ENCODE data around the gene SLC50A1. TPM values are rescaled to one million over a fixed set of nuclear protein-coding genes. Genes with fewer than 3 reads are reported as not detected.
A peak's percentile ranks its signal among the peaks of the same experiment; 100 is the strongest.

SLC50A1 gene
- total RNA-seq, 1 donor from 2014 or later = 44.7 TPM

GRCh38 chr1:155174324-155175280 lies 39.0 kb downstream of the SLC50A1 start:
- DNase-seq (peak; percentile 68), ATAC-seq (no peak)
- TF ChIP-seq CTCF (IDR thresholded peaks at IDR 0.05) = no peak
- H3K4me1 ChIP-seq = peaks cover 19% of the 10 kb centered on the region
- peaks cover 19% of the 10 kb centered on the region for H3K36me3 ChIP-seq
- H3K9me3 ChIP-seq = no peaks in the 10 kb centered on the region
- intact Hi-C loops (cut with DNase I) = no loop called here
- no peak overlapping the region for H3K27ac ChIP-seq
- H3K4me3 ChIP-seq = peak overlapping the region; percentile 67
- H3K27me3 ChIP-seq = no peaks in the 10 kb centered on the region

GRCh38 chr1:155175281-155175926 lies 39.8 kb downstream of the SLC50A1 start:
- ATAC-seq (no peak), DNase-seq (peak; percentile 68)
- no peak overlapping the region for H3K27ac ChIP-seq
- peaks cover 11% of the 10 kb centered on the region for H3K36me3 ChIP-seq
- H3K27me3 ChIP-seq = no peaks in the 10 kb centered on the region
- TF ChIP-seq CTCF (IDR thresholded peaks at IDR 0.05) = no peak
- H3K4me3 ChIP-seq = no peak overlapping the region
- intact Hi-C loops (cut with DNase I) = no loop called here
- H3K4me1 ChIP-seq = peaks cover 19% of the 10 kb centered on the region
- H3K9me3 ChIP-seq = no peaks in the 10 kb centered on the region

GRCh38 chr1:155175927-155176371 lies 40.3 kb downstream of the SLC50A1 start:
- Histone ChIP-seq H3K9me3 (no peaks in the 10 kb centered on the region), H3K27me3 (no peaks in the 10 kb centered on the region), H3K4me3 (no peak overlapping the region), H3K36me3 (peaks cover 5% of the 10 kb centered on the region), H3K27ac (no peak overlapping the region), H3K4me1 (peaks cover 19% of the 10 kb centered on the region)
- ATAC-seq = no peak
- no peak for TF ChIP-seq CTCF (IDR thresholded peaks at IDR 0.05)
- intact Hi-C loops (cut with DNase I) = no loop called here
- peak; percentile 77 for DNase-seq

- DNase-seq = peak; percentile 89
- Histone ChIP-seq H3K9me3 (no peaks in the 10 kb centered on the region), H3K27ac (peak overlapping the region; percentile 27), H3K27me3 (no peaks in the 10 kb centered on the region), H3K4me1 (peaks cover 19% of the 10 kb centered on the region), H3K4me3 (no peak overlapping the region), H3K36me3 (no peaks in the 10 kb centered on the region)
- peak; percentile 97 for TF ChIP-seq CTCF (IDR thresholded peaks at IDR 0.05)
- intact Hi-C loops (cut with DNase I) = no loop called here
- peak; percentile 75 for ATAC-seq
These were observed 41.0 kb downstream of the SLC50A1 start for GRCh38 chr1:155176544-155177071.

GRCh38 chr1:155177192-155177917 lies 41.7 kb downstream of the SLC50A1 start:
- DNase-seq = peak; percentile 83
- peaks cover 14% of the 10 kb centered on the region for H3K4me1 ChIP-seq
- no peaks in the 10 kb centered on the region for H3K27me3 ChIP-seq
- intact Hi-C loops (cut with DNase I) = no loop called here
- no peak overlapping the region for H3K4me3 ChIP-seq
- TF ChIP-seq CTCF (IDR thresholded peaks at IDR 0.05) = no peak
- H3K9me3 ChIP-seq = no peaks in the 10 kb centered on the region
- peak; percentile 49 for ATAC-seq
- peak overlapping the region; percentile 27 for H3K27ac ChIP-seq
- H3K36me3 ChIP-seq = no peaks in the 10 kb centered on the region
